Lower leg skin (tissue), 4 donors: ENCODE measurements around the gene ZNHIT2. TPM values are rescaled to one million over a fixed set of nuclear protein-coding genes. Genes with fewer than 3 reads are reported as not detected.
"Not testable (repeated sequence)": the region's sequence is repeated elsewhere in the genome, so short reads cannot be mapped to it uniquely, and the experiment has no call there.

Experiments
- DNase-seq, 2 donors: peaks; one replicate each; pipeline ENCODE4 v3.0.0-alpha.2; 2019; ENCODE audit warnings: low spot score in 2 of 2
- H3K4me3 ChIP-seq: fragments of 200-600 bp; sonication (generic); 2 replicates; pipeline ENCODE4 v1.5.1; 2017; ENCODE audit warnings: mild to moderate bottlenecking, low read depth; ENCODE audit not compliant: poor library complexity, severe bottlenecking
- CTCF ChIP-seq, 3 donors: fragments of 450-650 bp; IDR thresholded peaks; one replicate each; pipeline ENCODE4 v1.5.1; 2016; ENCODE audit warnings: antibody characterized with exemption in 3 of 3, mild to moderate bottlenecking in 3 of 3, moderate library complexity in 2 of 3
- POLR2A ChIP-seq, 2 donors: fragments of 450-650 bp; IDR thresholded peaks; one replicate each; pipeline ENCODE4 v1.6.1; 2016 to 2017; ENCODE audit warnings: antibody characterized with exemption in 2 of 2, mild to moderate bottlenecking in 1 of 2, moderate library complexity in 1 of 2
- WGBS, 2 donors: methylation state at CpG; one replicate each; pipeline ENCODE4 v1.1.5; 2018; 5-methylcytosine and 5-hydroxymethylcytosine counted together
- intact Hi-C: fragments of 100-400 bp; cut with DNase I; formaldehyde crosslinking; loops from one replicate; pipeline ENCODE4 v1.15.0; 2023; ENCODE audit warnings: low total_unique reads
- total RNA-seq, 4 donors: library from RNA; depleted of rRNA; stranded (reverse); fragments of >200 nt; gene quantifications; one replicate each; pipeline ENCODE4 v1.1.0, GENCODE V29; 2016

ZNHIT2 gene
- total RNA-seq, 4 donors from 2014 or later: 10.7 to 24.9 (median 17.7) TPM

DNA sequence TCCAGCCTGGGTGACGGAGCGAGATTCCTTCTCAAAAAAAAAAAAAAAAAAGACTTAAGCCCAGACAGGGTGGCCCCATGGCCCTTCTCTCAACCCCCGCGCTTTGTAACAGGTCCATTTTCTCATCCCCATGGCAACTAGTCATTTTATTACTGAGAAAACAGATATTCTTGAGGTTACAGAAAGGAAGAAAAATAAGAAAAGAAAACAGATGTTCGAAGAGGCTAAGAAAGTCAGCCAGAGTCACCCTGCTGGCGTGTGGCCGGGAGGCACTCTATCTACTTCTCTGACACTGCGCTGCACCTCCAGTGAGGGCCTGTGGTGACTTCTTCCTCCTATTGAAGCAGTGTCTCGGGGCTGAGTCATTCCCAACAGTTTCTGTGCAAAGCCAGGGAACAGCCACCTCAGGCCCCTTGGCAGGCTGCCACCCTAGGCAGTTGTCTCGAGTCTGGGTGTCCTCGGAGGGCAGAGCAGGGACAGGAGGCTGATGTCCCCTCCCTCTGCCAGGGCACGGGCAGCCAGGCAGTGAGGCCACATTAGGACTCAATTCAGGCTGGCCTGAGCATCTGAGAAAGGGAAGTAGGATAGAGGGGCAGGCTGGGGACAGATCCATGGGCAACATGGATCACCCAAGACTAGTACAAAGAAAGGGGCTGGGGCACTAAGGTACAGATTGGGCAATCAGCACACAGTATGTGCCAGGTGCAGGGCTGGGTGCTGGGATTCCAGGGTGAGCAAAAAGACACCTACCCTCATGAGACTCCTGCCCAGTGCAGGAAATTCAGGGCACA is 33.2 kb upstream of the ZNHIT2 start:
- DNase-seq: peak; percentile 81 to 96
- TF ChIP-seq CTCF (IDR thresholded peaks at IDR 0.05) (no peak), POLR2A (IDR thresholded peaks at IDR 0.05) (no peak)
- WGBS, 2 donors: 23 to 24% methylated on average over 12 of the region's 12 CpGs
- intact Hi-C loops: no loop called here
- H3K4me3 ChIP-seq: no peak overlapping the region

DNA sequence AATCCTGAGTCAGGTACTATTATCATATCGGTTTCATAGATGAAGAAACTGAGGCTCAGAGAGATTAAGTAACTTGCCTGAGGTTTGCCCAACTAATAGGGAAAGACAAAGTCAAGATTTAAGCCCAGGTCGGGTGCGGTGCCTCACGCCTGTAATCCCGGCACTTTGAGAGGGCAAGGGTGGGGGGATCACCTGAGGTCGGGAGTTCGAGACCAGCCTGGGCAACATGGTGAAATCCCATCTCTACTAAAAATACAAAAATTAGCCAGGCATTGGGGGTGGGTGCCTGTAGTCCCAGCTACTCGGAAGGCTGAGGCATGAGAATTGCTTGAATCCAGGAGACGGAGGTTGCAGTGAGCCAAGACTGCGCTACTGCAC is 32.6 kb upstream of the ZNHIT2 start:
- 75% methylated on average over 10 of the region's 10 CpGs for WGBS, 2 donors
- intact Hi-C loops, H3K4me3 ChIP-seq, DNase-seq: not testable (repeated sequence)

DNA sequence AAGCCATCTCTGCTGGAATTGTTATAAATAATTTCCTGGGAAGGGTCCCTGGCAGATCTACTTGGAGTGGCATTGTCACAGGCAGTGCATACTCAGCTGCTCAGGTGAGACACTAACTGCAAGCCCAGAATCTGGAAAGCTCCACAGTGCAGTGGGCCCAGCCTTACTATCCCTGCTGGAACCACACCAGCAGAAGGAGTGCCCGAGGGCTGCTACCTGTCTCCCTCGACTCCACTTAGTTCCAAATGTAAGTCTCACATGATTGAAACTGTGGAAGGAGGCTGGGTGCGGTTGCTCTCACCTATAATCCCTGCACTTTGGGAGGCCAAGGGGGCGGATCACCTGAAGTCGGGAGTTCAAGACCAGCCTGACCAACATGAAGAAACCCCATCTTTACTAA is 31.2 kb upstream of the ZNHIT2 start:
- no peak for DNase-seq
- no peak overlapping the region for H3K4me3 ChIP-seq
- intact Hi-C loops: no loop called here
- TF ChIP-seq CTCF (IDR thresholded peaks at IDR 0.05) (no peak), POLR2A (IDR thresholded peaks at IDR 0.05) (no peak)
- WGBS, 2 donors: 63 to 71% methylated on average over 5 of the region's 5 CpGs

DNA sequence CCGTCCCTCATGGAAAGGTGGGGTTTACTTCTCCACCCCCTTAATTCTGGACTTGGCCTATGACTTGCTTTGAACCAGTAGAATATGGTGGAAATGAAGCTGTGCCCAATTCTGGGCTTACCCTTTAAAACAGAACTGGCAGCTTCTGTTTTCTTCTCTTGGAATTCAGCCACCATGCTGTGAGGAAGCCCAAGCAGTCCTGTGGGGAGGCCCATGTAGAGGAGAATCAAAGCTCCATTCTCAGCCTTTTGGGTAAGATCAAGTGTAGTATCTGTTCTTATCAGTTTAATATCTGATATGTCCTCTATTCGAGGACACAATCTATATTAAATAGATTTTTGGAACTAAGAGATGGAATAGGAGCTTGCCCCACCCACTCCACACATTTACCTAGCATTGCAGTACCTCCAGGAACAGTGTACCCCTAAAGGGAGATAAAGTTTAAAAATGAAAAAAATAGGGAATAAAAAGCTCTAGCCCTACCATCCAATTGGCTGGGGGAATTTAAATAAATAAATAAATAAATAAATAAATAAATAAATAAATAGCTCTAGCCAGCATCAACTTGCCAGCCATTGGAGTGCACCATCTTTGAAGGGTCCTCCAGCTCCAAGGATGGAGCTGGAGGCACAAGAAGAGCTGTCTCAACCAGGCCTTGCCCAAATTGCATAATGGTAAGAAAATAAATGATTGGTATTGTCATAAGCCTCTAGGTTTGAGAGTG is 30.0 kb upstream of the ZNHIT2 start:
- intact Hi-C loops: no loop called here
- no peak overlapping the region for H3K4me3 ChIP-seq
- DNase-seq: no peak
- 87 to 90% methylated on average over 2 of the region's 2 CpGs for WGBS, 2 donors
- TF ChIP-seq CTCF (IDR thresholded peaks at IDR 0.05) (no peak), POLR2A (IDR thresholded peaks at IDR 0.05) (no peak)

DNA sequence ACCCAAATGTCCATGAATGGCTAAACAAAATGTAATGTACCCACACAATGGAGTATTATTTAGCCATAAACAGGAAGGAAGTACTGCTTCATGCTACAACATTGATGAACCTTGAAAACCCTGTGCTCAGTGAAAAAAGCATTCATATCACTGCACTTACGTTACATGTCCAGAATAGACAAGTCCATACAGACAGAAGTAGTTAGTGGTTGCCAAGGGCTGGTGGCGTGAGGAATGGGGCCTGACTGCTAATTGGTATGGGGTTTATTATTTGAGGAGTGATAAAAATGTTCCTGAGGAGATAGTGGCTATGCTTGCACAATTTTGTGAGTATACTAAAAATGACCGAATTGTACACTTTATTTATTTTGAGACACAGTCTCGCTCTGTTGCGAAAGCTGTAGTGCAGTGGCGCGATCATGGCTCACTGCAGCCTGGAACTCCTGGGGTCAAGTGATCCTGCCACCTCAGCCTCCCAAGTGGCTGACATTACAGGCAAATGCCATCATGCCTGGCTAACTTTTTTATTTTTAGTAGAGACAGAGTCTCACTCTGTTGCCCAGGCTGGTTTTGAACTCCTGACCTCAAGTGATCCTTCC is 24.5 kb upstream of the ZNHIT2 start:
- H3K4me3 ChIP-seq: no peak overlapping the region
- WGBS, 2 donors: 82 to 83% methylated on average over 7 of the region's 7 CpGs
- TF ChIP-seq POLR2A (IDR thresholded peaks at IDR 0.05): no peak
- no peak for TF ChIP-seq CTCF (IDR thresholded peaks at IDR 0.05)
- intact Hi-C loops: no loop called here
- no peak for DNase-seq

- no peak for TF ChIP-seq CTCF (IDR thresholded peaks at IDR 0.05)
- TF ChIP-seq POLR2A (IDR thresholded peaks at IDR 0.05): no peak
- WGBS, 2 donors: 89 to 92% methylated on average over 15 of the region's 15 CpGs
- intact Hi-C loops: no loop called here
- no peak for DNase-seq
- H3K4me3 ChIP-seq: no peak overlapping the region
Measured at GRCh38 chr11:65136515-65137096, 19.1 kb upstream of the ZNHIT2 start.
